GM18520 (cell line): ENCODE results near the gene KLHL7.
A peak's percentile ranks its signal among the peaks of the same experiment; 100 is the strongest.
"Not testable (repeated sequence)": the region's sequence is repeated elsewhere in the genome, so short reads cannot be mapped to it uniquely, and the experiment has no call there.

ENCODE experiments used
- ATAC-seq: cut with Tn5 transposase; IDR thresholded peaks from one replicate; pipeline ENCODE4 v1.9.1; 2021; ENCODE audit not compliant: unreplicated experiment

KLHL7 gene

DNA sequence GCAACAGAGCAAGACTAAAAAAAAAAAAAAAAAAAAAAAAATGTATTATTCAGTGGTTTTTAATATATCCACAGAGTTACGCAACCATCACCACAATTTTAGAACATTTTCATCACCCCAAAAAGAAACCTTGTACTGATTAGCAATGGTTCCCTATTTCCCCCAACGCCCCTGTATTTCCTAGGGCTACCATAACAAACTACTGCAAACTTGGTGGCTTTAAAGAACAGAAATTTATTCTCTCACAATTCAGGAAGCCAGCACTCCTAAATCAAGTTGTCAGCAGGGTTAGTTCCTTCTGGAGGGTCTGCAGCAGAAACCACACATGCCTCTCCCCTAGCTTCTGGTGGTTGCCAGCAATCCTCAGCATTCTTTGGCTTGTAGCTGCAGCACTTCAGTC is 70.4 kb downstream of the KLHL7 start:
- no peak for ATAC-seq

DNA sequence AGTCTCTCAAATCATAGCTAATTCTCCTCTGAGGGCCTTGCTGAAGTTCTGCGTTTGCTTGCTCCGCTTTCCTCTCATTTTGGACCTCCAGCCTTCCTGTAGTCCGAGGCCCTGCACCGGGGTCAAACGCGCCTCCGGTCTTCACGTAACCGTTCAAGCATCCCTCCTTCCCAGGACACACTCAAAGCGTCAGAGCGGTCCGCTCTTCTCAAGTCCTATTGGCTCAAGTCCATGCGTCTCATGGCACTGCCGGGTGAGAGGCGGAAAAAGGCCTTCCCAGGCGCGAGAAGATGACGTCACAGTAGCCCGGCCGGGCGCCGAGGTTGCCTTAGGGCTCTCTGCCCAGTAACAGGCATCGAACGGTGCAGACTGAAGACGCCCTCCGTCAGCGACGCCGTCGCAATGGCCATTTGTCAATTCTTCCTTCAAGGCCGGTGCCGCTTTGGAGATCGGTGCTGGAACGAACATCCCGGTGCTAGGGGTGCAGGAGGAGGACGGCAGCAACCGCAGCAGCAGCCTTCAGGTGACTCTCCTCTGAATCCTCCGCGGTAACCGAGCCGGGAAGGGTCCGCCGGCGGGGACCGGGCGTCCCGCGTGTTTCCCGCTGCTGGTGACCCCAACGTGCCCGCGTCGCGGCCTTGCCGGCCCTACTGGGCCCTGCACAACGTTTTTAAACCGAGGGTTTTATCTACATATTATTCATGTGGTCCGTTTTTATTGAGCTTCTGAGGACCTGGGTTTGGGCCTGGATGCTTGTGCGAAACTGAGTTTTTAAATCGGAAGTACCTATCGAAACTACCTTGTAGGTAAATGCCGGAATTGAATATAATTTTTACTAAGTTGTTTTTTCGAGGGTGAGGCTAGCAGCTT is 76.3 kb downstream of the KLHL7 start, which contains the start of gene NUP42:
Gene NUP42, plus strand, starts transcription at position 365 of the 870 bp plus-strand sequence. Its CDS starts 38 bp downstream, at position 403.
- peak; percentile 96 for ATAC-seq

DNA sequence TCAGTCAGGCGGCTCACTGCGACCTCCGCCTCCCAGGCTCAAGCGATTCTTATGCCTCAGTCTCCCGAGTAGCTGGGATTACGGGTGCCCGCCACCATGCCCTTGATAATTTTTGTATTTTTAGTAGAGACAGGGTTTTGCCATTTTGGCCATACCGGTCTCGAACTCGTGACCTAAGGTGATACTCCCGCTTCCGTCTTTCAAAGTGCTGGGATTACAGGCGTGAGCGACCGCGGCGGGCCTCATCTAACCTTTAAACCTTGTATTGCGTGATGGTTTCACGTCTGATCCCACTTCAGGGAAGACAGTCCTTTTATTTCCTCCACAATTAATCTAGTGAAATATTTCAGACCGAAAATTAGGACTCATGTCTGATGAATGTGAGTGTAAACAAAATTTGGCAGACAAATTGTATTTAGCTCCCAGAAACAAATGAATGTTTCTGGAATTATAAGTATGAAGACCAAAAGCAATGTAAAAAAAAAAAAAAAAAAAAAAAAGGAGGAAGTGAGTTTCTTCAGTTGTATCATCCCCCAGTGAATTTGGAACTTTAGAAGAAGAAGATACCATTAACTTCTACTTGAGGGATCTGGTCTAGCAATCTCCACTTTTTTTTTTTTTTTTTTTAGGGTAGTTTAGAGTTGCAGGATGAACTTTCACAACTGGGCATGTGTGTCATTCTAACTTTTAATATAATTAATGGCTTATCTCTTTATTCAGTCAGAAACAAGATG is 77.9 kb downstream of the KLHL7 start:
- no peak for ATAC-seq

DNA sequence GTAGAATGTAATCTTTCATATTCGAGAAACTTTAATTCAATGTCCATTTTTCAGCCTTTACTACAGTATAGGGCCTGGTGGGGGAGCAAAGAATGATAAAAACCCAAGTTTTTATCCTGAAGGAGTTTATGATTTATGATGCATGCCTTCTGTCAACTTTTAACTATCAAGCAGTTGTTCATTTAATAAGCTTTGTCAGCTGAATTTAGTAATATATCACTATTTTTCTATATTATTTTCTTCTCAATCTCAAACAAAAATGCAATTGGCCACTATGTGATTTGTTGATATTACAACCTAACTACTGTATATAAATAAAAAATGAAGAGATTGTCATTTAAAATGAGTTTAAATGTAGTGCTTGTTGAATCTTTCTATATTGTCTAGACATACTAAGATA is 78.7 kb downstream of the KLHL7 start:
- ATAC-seq, result no peak

DNA sequence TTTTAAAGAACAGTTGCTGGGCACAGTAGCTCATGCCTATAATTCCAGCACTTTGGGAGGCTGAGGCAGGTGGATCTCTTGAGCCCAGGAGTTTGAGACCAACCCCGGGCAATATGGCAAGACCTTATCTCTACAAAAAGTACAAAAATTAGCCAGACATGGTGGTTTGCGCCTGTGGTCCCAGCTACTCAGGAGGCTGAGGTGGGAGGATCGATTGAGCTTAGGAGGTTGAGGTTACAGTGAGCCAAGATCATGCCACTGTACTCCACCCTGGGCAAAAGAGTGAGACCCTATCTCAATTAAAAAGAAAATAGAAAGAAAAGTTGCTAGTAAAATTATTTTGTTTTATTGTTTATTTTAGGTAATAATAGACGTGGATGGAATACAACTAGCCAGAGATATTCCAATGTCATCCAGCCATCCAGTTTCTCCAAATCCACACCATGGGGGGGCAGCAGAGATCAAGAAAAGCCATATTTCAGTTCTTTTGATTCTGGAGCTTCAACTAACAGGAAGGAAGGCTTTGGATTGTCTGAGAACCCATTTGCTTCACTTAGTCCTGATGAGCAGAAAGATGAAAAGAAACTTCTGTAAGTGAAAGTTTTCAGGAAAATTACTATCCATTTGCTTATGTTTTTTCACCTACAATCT is 79.2 kb downstream of the KLHL7 start:
- ATAC-seq, result no peak

DNA sequence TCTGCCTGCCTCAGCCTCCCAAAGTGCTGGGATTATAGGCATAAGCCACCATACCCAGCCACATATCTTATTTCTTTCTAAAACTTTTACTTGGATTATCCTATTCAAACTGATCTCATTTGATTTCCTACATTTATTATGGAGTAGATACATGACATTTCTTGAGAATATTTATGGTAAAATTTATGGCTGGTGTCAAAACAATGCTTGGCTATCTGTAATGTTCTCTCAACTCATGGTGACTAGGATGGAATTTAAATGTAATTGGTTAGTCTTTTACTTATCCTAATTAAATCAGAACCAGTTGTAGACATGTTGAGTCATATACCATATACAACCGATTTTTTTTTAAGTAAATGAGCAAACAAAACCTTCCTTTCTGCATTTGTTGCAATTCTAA is 80.4 kb downstream of the KLHL7 start:
- no peak for ATAC-seq

DNA sequence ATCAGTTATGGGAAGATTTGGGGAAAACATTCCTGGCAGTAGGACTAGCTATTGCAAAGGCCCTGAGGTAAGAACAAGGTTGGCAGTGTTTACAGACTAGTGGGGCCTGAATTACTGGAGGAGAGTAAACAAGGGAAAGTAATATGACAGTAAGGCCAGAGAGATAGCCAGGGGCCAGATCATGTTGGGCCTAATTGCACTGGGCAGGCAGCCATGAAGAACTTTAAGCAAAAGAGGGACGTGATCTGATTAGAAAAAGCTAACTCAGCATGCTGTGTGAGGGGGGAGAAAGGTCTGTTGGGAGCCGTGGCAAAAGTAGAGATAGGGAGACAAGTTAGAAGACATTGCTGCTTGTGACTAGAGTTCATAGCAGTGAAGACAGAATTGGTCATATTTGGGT is 85.4 kb downstream of the KLHL7 start:
- ATAC-seq, result no peak

DNA sequence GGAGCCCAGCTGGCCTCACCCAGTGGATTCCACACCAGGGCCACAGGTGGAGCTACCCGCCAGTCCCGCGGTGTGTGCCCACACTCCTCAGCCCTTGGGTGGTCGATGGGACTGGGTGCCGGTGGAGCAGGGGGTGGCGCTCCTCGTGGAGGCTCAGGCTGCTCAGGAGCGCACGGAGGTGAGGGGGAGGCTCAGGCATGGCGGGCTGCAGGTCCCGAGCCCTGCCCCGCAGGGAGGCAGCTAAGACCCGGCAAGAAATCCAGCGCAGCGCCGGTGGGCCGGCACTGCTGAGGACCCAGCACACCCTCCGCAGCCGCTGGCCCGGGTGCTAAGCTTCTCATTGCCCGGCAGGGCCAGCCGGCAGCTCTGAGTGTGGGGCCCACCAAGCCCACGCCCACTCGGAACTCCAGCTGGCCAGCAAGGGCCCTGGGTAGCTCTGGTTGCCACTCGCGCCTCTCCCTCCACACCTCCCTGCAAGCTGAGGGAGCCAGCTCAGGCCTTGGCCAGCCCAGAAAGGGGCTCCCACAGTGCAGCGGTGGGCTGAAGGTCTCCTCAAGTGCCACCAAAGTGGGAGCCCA is 88.2 kb downstream of the KLHL7 start:
- not testable (repeated sequence) for ATAC-seq

DNA sequence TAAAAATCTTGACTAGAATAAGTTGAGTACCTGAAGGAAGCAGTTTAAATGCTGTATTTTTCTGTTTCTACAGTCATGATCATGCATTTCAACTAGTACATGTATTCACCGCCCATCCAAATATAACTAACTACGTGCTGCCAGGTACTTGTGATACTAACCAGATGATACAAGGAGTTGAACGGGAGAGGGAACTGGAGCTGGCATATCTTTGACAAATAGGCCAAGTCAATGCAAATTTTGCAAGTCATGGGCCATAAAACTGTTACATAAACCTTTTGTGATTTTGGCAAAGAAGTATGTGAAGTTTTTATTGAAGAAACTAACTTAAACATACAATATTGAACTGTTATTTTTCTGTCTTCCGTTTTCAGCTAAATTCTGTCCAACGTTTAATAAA is 90.7 kb downstream of the KLHL7 start:
- ATAC-seq, result no peak

DNA sequence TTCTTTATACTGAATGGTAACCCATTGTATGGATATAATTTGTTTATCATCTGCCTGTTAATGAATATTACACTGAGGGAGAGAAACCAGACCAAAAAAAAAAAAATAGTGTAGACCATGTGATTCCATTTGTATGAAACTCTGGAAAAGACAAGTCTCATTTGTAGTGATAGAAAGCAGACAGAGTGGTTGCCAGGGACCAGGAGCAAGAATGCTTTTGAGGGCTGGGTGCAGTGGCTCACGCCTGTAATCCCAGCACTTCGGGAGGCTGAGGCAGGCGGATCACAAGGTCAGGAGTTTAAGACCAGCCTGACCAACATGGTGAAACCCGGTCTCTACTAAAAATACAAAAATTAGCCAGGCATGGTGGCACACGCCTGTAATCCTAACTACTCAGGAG is 92.2 kb downstream of the KLHL7 start:
- not testable (repeated sequence) for ATAC-seq

DNA sequence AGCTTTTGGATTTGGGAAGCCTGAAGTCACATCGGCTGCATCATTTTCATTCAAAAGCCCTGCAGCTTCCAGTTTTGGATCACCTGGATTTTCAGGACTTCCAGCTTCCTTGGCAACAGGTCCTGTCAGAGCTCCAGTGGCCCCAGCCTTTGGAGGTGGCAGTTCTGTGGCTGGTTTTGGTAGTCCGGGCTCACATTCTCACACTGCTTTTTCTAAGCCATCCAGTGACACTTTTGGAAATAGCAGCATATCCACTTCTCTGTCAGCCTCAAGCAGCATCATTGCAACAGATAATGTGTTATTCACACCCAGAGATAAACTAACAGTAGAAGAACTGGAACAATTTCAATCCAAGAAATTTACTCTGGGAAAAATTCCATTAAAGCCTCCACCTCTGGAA is 94.7 kb downstream of the KLHL7 start:
- no peak for ATAC-seq

DNA sequence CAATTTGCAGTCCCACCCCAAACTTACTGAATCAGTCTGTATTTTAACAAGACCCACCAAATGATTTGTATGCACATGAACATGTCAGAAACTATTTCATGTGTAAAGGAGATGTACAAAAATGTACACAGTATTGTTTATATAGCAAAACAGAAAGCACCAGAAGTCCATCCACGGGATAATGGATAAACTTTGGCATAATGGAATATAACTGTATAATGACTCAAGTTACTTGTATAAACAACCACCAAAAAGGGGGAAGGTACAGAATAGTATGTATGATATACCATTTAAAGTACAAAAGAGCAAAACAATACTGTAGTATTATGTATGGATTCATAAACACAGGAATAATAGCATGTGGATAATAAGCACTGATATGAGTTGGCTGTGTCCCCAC is 98.7 kb downstream of the KLHL7 start:
- ATAC-seq, result no peak

DNA sequence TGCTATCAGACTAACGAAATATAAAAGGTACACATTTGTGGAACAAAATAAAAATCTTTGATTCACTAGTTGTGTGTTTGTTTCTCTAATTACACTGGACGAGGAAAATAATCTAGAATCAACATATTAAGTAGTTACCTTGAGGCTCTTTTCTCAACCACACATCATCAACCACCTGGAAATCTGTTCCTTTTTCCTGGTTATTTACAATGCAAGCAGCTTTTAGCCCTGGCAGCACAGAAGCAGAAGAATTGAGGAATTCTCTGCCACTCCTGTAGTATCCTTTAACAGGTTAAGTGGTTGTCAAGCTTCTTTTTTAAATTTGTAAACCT is 100.0 kb downstream of the KLHL7 start:
- ATAC-seq, result no peak

DNA sequence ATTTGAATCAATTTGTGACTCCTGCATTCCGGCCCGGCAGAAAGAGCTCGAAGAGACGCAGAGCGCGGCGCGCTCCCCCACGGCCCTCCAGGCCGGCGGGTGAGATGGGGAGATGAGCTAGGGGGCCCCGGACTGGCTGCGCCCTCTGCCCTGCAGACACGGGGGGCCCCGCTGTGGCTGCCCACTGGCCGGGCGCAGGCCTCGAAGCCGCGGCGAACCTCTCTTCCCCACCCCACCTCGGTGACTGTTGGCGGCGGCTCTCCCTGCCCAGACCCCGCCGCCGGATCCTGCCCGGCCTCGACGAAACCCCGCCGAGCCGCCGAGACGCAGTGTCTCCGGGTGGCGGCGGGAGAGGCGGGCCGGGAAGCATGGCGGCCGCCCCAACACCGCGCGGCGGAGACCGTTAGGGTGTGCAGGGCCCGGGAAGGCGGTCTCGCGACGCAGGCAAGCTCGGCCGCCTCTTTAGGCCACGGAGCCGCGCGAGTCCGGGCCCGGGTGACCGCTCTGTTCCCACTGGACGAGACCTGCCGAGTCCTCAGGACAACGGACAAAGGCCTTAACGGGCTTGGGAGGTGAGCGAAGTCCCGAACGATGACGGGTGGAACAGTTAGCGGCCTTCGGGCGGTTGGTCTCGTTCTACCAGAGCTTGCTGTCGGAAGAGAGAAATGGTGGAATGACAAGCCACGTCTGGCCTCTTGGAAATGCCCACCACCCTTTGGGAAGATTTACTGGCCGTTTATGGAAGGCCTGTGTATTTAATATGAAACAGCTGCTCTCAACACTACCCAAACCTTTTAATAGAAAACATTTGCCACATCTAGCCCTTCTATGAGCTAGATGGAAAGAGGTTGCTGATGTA is 100.6 kb downstream of the KLHL7 start:
- no peak for ATAC-seq

DNA sequence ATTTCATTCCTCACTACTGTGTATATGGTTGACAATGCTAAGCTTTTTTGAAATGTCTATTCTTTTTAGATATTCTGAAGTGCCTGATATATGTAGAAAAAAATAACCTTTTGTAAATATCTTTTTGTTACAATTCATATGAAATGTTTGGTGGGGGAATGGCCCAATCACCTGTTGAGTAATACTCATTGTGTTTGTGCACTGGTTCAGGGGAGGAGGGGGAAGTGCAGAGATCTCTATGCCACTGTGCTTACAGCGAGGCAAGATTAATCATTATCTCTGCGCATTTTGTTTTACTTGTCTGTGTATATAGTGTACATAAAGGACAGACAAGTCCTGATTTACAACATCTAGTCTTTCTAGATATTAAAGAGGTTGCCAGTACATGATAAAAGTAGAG is 101.4 kb downstream of the KLHL7 start:
- ATAC-seq, result no peak

DNA sequence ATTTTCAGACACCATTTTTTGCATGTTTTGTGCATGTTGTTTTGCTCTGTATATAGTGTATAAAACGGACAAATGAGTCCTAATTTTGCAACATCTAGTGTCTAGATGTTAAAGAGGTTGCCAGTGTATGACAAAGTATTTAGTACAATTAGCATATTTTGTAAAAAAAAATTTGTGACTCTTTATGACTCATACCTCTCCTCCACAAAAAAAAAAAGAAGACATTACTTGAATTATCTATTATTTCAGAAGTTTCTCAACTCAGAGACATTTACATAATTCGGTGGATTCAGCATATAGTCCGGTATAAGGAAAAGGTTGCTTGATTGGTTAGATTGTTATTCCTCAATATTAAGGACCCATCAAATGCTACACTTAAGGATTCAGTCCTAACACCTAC is 102.3 kb downstream of the KLHL7 start:
- no peak for ATAC-seq

DNA sequence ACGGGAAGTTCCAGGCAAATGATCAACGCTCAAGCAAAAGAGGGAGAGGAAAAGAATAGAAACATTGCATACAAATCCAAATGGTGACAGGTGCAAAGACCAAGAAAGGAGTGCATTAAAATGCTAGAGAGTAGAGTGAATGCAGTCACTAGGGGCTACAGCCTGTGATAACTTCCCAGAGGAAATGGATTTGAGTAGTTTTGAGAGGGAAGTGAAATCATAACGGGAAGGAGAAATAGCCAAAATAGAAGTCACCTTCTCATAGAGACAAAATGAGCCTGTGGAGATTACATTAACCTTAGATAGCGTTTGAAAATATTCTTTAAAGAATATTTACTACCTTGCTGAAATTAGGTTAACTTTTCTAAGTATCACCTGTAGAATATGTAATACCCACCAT is 102.7 kb downstream of the KLHL7 start:
- ATAC-seq, result no peak

DNA sequence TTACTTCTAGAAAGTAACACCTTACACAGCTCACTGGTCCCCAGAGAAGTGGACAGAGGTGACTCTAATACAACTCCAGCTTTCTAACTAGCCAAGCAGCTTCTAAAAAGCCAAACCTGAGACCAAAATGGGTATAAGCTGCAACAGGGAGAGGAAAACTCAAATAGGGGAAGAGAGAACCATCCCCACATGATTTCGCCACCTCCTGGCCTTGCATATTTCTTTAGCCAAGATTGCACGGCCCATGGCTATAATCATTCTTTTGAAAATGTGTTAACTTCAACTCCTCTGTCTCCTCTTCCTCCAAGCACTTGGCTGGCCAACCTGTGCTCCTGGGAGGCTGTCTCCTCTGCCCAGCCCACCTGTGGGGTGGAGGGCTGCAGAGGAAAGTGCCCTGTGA is 104.9 kb downstream of the KLHL7 start:
- ATAC-seq, result no peak

DNA sequence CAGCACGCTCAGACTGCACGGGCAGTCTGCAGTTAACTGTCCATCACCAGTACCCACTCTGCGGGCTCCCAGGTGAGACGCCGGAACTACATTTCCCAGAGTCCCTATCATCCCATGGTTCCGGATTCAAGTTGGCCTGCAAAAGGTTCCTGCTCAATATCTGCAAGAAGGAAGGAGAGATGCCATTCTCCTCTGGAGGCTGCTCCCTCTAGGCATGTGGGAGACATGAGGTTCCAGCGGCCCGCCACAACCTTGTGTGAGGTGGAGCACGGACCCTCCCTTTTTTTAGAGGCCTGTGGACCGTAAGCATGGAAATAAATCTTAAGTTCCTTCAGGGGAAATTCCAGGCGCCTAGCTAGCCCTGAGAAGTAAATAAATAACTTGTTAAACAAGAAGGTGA is 106.0 kb downstream of the KLHL7 start:
- no peak for ATAC-seq

DNA sequence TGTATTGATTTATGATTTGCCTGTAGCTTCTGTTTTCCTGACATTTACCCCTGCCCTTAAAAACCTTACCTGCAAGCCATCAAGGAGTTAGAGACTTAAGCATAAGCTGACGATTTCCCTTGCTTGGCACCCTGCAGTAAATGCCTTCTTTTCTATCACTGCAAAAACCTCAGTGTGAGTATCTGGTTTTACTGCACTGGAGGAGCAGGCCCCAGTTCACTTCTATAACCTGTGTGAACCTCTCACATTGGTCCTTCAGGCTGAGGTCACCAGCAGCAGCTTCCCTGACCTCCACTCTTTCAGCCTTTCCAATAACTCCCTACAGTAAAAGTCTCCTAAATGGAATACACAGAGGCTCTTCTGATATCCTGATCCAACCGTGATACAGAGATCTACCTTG is 106.8 kb downstream of the KLHL7 start:
- no peak for ATAC-seq

DNA sequence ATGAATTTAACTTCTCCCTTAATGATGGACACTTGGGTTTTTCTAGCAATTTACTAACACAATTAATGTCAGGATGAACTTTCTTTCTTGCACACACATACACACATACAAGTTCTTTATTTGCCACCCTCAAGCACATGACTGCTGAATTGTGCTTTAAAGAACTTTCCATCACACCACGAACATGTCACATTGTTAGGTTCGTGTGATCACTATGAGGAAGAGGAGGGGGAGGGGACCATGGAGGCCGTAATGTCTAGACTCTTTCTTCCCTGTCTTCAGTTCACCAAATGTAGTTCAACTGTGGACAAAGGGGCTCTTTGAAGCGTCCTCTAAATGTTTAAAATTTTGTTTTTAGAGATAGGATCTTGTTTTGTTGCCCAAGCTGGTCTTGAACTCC is 107.3 kb downstream of the KLHL7 start:
- ATAC-seq, result no peak
